CD4-positive, alpha-beta T cell treated with Interleukin-6 at 100 ng/mL for 8 hours (primary cell): Measurements from ENCODE around the gene PARS2.
A peak's percentile ranks its signal among the peaks of the same experiment; 100 is the strongest.

Experiments
- DNase-seq: peaks from one replicate; pipeline ENCODE4 v3.0.0-alpha.2; 2020; ENCODE audit warnings: mixed read lengths, low spot score

PARS2 gene

DNA sequence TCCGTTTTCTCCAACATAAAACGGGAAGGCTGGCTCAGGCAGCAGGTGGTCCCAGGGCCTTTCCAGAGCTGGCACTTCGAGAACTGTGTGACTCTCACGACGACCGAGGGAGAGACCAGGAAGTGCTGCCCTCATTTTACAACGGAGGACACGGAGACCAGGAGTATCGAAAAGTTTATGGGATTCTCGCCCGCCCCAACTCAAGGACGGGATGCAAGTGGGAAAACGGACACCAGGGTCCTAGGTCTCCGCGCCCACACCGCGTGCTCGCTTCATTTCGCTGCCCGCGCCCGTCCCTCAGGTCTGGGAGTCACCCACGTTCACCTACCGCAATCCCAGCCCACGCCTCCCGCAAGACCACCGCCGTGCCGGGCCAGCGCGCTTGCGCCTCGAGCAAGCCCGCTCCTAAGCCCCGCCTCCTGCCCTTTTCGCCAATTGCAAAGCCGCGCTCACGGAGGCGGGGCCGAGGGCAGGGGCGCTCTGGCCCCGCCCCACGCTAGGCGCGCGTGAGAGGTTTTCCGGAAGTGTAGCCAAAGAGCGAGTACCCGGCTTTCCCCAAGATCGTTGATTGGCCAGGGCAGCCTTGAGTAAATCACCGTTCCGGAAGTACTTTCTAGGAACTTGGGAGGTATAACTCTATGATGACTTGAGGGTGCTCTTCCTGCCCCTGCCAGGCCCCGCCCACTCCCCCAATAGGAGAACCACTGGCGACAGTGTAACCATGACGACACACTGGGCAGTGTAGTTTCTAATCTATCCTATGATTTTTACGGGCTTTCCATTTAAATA lies at the start of gene PARS2:
PARS2 (minus strand) TSS at position 391 of the 789 bp plus-strand sequence. CDS start 5,362 bp downstream, outside the sequence.
- peak; percentile 97 for DNase-seq

DNA sequence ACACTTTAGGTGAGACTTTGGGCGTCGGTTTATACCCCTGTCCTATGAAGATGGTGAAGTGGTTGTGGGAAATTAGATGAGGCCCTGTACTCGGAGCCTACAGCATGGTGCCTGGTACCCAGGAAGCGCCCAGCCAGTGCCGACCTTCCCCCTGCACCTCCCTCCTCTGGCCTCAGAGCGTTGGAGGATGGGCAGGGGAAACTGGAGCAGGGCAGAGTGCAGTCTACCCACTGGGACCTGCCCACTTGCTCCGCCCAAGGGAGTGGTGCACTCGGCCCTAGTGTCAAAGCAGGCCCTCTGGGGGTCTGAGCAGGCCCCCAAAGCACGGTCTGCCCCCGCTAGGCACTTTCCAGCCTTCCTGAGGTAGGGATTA lies 49.8 kb upstream of the PARS2 start:
- DNase-seq = no peak

DNA sequence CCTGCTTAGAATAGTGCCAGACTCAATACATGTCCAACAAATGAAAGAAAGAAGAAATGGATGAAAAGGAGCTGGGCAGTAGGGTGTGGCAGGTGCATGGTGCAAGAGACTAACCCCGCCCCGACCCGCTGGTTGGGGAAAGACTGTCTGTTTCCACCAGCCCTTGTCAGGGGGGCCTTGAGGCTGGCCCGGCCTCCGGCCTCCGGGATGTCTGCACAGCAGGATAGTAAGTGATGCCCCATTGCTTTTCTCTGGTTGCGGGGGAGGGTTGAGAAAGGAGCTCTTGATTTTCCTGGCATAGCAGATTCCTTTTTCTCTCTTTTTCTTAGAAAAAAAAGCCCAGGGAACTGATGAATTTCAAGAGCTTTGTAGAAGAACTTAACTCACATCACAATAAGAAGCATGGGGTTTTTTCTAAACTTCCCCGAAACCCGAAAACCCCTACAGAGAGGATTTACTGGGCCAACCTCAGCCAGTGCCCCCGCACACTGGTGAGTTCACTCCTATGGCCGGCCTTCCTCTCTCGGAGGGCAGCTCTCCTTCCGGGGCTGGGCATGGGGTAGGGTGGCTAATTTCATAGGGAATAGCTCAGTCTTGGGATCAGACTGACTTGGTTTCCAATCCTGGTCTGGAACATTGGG lies 49.3 kb upstream of the PARS2 start:
- no peak for DNase-seq

DNA sequence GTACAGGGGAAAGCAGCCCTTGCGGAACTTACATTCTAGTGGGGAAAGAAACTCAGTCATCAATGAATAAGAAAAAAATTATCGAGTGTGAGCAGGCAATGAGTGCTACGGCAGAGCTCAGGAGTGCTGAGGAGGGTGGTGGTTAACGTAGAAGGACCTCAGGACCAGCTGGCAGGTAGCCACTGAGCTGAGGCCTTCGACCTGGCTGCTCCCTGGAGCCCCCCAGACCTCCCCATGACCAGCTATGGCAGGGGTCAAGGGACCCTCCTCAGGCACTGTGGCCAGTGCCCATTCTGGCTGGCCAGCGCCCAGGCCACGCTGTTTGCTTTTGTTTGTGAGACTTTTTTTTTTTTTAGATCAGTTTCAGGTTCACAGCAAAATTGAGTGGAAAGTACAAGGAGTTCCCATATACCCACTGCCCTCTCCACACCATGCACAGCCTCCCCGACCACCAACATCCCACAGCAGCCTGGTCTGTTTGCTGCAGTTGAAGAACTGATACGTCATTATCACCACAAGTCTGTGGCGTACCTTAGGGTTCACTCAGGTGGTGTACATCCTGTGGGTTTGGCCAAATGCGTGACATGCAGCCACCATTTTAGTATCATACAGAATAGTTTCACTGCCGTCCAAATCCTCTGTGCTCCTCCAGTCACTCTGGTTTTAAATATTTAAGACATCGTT lies 48.6 kb upstream of the PARS2 start:
- DNase-seq = no peak

DNA sequence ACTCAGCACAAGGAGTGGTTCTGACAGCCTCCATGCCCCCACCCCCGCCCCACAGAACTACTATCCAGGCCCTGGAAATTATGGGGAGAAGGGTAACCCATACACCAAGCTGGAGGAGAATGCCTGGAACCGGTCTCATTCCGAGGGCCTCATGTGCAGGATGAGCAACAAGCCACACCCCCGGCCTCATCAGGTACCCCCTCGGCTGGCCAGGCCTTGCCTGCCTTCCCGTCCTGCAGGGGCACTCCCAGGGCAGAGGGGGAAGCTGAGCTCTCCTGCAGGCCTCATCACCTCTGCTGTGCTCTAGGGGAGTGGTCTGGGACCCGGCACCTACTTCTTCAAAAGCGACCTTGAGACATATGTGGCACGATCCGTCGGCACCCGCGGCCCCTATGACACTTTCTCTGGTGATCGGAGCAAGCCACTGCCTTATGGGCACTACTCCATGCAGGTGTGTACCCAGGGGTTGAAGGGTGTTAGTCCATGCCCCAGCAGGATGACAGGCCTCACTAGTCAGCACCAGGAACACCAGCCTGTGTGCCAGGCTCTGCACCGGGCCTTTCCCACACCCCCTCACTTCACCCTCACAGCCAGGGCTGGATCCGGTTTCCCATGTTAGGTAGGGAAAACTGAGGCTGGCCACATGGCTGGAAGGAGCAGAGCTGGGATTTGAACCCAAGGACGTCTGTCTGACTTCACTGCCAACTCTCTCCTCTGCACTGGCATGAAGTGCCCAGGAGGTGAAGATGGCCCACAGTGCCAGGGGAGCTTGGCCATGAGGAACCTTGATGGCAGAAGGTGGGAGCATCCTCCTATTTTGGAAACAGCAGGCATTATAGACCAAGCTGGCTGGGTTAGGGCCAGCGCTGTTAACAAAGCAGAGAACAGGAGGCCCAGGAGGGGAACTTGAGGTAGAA lies 47.7 kb upstream of the PARS2 start:
- DNase-seq = no peak

DNA sequence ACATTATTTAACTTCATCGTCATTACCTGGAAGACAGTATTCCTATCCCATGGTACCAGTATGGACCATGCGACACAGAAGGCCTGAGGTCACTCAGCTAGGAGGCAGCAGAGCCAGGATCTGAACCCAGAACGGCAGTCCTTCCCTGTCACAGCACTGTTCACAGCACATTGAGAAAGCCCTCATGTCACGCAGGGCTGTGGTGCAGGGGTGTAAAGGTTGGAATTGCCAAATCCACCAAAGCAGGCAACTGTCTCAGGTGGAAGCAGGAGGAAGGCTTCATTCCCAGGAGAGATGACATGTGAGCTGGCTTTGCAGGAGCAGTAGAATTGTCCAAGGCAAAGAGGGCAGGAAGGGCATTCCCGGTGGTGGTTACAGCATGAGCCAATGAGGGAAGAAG lies 46.7 kb upstream of the PARS2 start:
- no peak for DNase-seq

DNA sequence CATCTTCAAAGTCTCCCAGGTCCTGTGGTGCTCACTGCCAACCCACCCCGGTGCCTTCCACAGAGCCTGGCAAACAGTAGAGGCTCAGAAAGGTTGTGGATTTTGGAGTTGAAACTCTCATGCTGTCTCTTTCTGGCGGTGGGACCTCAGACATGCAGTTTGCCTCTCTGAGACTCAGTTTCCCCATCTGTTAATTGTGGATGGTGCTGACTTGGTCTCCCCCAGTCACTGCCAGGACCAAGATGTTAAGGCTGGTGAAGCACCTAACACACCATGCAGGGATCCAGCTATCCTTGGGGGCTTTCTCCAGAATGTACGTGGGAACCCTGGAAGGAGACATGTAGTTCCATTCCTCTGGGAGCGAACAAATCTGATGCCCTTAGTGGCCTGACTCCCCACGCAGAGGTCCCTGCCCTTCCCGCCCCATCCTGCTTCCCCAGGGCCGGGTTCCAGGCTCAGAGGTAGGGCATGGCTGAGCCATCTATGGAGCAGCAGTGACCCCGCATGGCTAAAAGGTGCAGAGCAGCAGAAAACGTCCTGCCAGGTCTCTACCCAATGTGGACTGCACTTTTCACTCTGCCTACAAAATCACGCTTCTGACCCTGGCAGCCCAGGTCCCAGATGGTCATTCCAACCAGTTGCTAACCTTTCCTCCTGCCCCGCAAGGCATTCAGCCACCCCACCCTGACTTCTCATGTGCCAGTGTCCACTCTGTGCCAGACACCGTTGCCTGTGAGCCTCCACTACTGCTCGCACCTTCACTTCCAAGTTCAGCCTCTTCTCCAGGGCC lies 46.0 kb upstream of the PARS2 start:
- peak; percentile 48 for DNase-seq

DNA sequence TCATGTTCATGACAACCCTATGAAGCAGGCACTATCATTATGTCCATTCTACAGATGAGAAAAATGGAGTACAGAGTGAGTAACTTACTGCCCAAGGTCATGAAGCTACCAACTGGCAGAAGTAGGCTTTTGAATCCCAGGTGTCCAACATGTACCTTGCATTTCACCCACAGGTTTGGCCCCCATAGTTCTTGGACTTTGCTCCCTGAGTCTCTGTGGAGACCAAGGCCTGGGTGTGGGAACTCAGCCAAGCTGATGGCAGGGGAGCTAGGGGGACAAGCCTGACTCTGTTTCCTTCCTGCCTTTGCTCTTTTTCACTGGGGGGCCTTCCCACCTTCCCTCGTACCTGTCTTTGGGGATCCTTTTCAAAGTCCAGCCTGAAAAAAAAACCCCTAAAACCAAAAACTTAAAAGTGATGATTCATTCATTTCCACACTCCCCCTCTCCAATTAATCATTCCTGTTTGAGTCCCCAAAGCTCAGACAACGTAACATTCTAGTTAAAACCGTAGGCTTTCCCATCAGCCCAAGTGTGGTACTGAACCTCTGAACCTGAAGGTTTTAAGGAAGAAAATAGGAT lies 45.3 kb upstream of the PARS2 start:
- no peak for DNase-seq

DNA sequence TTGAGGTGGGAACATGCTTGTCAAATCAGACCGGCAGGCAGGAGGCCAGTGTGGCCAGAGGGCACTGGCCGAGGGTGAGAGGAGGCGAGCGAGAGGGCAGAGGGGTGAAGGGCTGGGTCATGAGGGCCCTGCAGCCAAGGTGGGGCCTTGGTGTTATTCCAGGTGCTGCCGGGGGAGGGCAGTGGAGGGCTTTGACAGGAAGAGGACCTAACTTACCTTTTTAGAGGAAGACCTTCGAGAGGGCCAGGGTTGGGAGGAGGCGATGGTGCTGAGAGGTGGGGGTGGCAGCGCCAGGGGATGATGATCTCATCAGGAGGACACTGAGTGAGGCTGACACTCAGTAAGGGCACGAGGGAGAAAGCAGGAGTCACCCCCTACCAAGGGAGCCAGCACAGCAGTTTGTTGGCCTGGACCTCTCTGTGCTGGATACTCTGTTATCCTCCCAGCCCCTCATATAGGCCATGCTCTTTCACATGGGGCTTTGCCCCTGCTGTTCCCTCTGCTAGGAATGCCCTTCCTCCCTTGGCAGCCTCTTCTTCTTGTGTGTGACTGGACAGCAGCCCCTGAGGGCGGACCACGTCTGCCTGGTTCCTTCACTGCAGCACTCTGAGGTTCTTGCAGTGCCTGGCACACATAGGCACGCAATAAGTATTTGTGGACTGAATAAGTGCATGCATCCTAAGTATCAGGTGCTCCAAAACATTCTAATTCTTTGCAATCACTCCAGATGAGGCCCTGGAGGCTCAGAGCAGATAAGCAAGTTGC lies 44.3 kb upstream of the PARS2 start:
- DNase-seq = no peak

DNA sequence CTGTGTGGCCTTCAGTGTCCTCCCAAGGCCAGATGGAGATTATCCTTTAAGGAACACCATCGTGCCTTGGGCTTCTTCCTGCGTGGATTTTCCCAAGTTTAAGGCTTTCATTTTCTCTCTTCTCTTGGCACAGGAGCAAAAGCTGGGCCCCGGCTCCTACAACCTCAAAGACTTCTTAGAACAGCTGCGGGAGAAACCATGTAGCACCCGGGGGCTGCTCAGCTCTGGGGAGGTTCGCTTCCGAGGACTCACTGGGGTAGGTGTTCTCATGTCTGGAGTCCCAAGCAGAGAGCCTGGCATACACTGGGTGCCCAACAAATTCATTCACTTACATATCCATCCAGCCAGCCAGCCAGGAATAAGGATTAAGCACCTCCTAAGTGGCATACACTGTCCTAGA lies 43.4 kb upstream of the PARS2 start:
- DNase-seq = no peak

DNA sequence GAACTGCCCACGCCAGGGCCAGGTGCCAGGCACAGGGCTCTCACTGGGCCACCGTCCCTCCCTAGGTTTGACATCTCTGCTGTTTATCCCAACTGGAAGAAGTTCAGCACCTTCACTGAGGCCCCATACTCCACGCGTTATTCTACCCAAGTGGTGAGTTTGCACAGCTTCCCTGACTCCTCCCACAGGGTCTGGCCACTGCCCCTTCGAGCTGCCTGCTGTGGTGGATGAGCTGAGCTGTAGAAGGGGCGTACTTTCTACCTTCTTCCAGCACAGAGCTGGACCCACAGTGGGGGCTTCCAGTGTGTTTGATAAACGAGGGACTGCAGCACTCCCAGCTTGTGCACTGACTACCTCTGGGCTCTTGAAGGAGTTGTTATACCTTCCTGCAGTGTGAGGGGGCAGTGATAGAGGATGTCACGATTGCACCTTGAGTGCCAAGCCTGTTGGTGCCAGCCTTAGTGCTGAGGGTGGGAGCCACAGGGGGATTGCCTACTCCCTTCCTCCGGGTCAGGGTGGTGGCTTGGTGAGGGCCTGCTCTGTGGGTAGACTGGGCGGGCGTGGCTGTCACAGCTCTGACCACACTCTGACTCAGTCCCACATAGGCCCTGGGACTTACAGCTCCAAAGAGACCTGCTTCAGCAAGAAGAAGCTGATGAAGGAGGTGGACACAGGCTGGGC lies 42.7 kb upstream of the PARS2 start:
- no peak for DNase-seq

DNA sequence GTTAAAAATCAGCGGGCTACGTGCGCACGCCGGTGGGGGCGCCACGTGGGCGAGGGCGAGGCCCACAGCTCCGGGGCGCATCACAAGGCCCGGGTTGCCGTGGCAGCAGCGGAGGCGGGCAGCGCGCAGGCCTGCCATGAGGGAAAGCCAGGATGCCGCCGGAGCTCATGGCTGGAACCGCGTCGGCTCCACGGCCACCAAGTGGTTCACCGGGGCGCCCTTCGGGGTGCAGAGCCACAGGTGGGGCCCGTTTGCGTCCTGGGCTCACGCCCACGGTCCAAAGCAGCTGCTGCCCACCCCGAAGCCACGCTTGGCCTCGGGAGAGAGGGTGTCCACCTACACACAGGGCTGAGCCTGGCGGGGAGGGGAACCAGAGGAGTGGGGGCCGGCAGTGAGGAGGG lies 41.7 kb upstream of the PARS2 start:
- no peak for DNase-seq

DNA sequence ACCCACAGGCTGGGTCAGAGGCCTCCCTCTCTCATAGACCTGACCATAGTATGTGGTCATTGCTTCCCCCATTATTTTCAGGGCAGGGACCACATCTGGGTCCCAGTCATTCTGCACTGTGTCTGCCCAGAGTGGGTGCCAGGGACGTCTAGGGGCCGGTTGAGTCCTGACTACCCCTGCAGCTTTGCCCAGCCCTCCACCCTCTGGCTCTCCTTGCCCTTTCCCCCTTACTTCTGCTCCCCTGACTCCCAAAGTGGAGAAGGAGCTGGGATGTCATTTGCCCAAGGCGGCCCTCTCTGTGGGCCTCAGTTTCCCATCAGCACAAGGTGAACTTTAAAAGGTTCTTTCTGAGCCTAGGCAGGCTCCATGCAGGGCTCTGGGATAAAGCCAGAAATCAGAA lies 41.1 kb upstream of the PARS2 start:
- DNase-seq = no peak

DNA sequence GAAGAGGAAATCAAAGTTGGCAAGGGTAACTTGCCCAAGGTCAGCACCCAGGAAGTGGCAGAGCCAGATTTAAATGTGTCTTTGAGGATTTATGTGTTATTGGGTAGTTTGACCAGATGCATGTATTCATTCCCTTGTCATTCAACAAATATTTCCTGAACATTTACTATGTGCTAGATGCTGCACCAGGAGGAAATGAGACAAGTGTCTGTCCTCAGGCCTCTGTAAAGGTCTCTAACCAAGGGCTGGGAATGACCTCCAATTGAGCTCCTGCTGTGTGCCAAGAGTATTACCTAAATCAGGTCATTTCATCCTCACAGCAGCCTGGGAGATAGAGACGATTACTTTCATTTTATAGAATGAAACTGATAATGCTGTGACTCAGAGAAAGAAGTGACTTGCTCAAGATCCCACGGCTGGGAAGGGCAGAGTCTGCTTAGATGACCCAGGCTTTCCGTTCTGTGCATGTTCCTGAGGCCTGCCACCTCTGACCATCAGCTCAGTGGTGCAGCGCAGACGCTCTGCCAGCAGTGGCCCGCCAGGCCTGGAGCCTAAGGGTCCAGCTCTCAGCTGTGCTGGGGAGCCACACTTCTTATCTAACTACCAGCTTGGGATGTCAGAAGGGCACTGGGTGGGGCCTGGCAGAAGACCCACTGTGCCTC lies 40.3 kb upstream of the PARS2 start:
- DNase-seq = no peak

DNA sequence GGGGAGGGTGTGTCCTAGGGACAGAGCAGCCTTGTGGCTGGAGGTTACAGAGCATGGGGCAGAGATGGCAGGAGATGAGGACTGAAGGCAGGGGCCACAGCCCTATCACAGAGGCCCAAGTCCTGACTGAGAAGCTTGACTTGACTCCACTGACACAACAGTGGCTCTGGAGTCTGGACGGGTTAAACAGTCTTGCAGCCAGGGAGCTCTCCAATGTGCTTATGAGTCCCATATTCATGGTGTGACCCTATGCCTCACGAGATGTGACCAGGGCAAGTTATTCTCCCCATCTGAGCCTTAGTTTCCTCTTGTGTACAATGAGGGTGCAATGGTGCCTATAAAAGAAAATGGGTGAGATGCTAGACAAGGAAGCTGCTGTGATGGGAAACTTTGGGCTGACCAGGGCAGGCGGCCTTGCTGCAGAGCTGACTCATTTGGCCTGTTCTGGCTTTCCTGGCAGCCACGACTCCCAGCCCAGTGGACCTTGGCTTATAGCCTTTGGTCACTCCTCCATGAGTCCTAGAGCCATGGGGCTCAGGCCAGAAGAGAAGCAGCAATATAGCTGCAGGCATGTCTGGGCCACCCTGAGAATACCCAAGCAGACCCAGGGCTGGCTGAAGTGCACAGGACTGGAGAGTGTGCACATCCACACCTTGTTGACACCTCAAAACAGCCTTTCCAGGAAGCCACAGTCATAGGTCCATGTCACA lies 39.6 kb upstream of the PARS2 start:
- DNase-seq = no peak

DNA sequence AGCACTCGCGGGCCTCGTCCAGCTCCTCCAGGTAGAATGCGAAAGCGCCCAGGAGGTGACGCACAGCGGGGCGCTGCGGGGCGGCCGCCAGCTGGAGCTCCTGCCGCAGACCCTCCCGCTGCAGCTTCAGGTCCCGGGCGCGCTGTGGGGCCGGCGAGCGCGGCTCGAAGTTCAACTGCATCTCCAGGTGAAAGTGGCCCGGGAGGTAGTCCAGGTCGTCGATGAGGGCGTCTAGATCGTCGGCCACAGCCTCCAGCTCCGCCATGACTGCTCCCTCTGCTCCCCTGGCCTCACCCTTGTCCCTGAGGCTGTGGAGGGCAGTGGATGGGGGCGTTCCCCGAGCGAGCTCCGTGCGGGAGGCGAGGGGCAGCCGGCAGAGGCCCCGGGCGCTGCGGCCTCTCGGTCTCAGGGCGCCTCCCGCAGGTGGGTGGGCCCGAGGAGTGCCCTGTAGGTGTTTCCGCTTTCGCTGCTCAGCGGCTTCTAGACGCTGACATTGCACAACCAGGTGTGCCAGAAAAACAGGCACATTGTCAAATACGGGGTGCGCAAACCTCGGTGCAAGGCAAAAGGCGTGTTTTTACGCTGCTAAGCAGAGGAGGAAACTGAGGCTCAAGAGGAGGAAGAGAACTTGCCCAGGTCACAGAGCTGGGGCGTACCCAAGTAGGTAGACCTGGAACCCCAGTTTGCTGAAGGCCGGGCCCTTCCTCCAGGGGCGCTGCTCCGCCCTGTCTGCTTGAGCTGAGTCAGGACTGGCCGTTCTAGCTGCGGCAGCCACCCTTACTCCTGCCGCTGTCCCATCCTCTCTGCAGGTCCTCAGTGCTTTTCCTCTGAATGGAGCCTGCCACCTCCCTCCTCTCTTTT lies 36.8 kb upstream of the PARS2 start, which contains the start of gene TTC22:
TTC22 (minus strand) TSS at position 425 of the 861 bp plus-strand sequence; CDS start at position 265, 160 bp downstream.
- peak; percentile 74 for DNase-seq
